Glomerular visceral epithelial cell (primary cell): ENCODE results near the gene CELF2.
"Not testable (repeated sequence)": the region's sequence is repeated elsewhere in the genome, so short reads cannot be mapped to it uniquely, and the experiment has no call there.

ENCODE experiments used
- DNase-seq: peaks from one replicate; pipeline ENCODE4 v3.0.0-alpha.2; 2016; ENCODE audit errors: extremely low spot score

The CELF2 gene

GRCh38 chr10:11347580-11347979 is 329.9 kb downstream of the CELF2 start:
- DNase-seq = not testable (repeated sequence)

- DNase-seq = no peak
Measured at GRCh38 chr10:11351801-11352200, 334.1 kb downstream of the CELF2 start.

GRCh38 chr10:11353006-11353896 is 335.6 kb downstream of the CELF2 start:
- no peak for DNase-seq

GRCh38 chr10:11354823-11355222 is 337.2 kb downstream of the CELF2 start:
- no peak for DNase-seq

- DNase-seq = no peak
Measured at GRCh38 chr10:11355592-11355991, 337.9 kb downstream of the CELF2 start.

DNA sequence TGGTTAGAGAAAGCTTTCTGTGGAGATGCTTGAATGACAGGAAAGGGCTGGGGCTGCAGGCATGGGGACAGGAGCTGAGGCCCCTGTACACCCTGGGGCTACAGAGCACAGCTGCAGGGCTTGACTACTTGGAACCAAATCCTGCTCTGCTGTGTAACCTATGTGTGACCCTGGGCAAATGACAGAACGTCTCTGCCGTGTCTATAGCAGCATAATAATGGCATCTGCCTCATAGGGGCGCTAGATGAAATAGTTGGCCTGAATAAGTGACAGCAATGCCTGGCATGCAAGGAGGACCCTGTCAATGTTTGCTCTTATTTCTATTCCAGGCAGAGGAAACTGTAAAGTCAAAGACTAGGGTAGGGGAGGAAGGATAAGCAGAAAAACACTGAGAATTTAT is 339.8 kb downstream of the CELF2 start:
- no peak for DNase-seq

DNA sequence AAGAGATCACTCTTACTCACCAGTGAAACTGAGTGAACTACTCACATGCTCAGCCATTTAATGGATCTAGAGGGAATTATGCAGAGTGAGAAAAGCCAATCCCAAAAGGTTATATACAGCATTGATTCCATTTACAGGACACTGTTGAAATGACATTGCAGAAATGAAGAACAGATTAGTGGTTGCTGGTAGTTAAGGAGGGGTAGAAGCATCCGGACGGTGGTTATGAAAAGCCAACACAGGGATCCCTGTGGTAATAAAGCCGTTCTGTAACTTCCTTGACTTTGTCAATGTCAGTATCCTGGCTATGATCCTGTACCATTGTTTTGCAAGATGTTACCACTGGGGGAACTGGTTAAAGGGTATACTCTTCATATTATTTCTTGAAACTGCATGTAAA is 340.3 kb downstream of the CELF2 start:
- DNase-seq = no peak

GRCh38 chr10:11358923-11359575 is 341.4 kb downstream of the CELF2 start:
- DNase-seq = no peak

- DNase-seq = no peak
Measured at GRCh38 chr10:11359869-11360268, 342.2 kb downstream of the CELF2 start.

GRCh38 chr10:11363497-11363896 is 345.8 kb downstream of the CELF2 start:
- no peak for DNase-seq

GRCh38 chr10:11364241-11364640 is 346.6 kb downstream of the CELF2 start:
- no peak for DNase-seq

DNA sequence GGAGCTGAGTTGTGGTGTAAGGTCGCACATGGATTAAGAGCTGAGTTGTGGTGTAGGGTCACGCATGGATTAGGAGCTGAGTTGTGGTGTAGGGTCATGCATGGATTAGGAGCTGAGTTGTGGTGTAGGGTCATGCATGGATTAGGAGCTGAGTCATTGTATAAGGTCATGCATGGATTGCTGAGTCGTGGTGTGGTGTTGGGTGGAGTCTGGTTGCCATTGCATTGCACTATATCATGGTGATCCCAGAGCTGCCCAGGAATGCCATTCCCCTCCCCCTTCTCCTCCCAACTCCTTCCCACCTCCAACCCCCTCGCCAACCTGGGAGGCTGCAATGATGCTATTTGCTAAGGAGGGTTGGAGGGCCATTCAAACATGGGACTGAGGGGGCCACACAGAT is 349.2 kb downstream of the CELF2 start:
- DNase-seq = not testable (repeated sequence)

DNA sequence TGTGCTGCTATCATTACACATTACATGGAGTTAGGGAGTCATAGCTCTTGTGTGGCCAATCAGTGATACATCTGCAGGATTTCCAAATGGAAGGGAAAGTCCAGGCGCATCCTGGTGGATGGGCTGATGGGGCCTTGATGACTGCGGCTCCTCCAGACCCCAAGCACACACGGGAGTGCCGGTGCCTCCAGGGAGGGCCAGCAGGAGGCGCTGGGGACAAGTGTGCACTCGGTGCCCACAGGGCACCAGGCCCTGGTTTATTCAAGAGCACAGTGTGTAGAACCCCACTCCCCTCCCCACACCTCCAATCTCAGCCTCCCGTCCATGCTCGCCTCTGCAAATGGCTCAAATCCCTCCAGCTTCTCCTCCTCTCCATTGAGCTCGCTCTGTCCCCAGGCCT is 349.8 kb downstream of the CELF2 start:
- no peak for DNase-seq

- DNase-seq = peak; percentile 21
Measured at GRCh38 chr10:11373717-11374171, 356.1 kb downstream of the CELF2 start.

GRCh38 chr10:11377267-11377666 is 359.6 kb downstream of the CELF2 start:
- DNase-seq = no peak

DNA sequence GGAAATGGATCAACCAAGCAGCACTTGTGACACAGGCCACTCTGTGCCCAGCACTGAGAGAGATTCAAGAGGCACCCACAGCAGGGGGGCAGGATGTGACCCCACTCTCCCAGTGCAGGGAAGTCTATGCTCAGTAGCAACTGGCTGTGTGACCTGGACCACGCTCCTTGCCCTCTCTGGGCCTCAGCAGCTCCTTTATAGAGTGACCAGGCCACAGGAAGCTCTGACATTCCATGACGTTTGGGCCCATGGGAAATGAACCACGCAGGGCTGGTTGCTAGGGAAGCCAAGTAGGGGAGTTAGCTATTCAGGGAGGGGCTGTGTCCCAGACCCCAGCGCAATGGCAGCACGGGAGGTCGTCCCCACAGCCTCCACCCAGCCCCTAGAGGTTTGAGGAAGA is 361.2 kb downstream of the CELF2 start:
- no peak for DNase-seq

GRCh38 chr10:11379771-11380170 is 362.1 kb downstream of the CELF2 start:
- DNase-seq = no peak

- DNase-seq = no peak
Measured at GRCh38 chr10:11381023-11381422, 363.4 kb downstream of the CELF2 start.

- DNase-seq = no peak
Measured at GRCh38 chr10:11381511-11381910, 363.8 kb downstream of the CELF2 start.

GRCh38 chr10:11382187-11382586 is 364.5 kb downstream of the CELF2 start:
- DNase-seq = no peak

GRCh38 chr10:11386044-11386443 is 368.4 kb downstream of the CELF2 start:
- no peak for DNase-seq
